Gastroesophageal sphincter (tissue), 3 donors: ENCODE results near the gene MPPED1.

ENCODE experiments used
- EP300 ChIP-seq: sonication (generic); formaldehyde crosslinking; IDR thresholded peaks from one replicate; pipeline ENCODE4 v1.6.1; 2017; ENCODE audit warnings: antibody characterized with exemption, mild to moderate bottlenecking
- POLR2A ChIP-seq, 2 donors: fragments of 450-650 bp; IDR thresholded peaks; one replicate each; pipeline ENCODE4 v1.6.1; 2017; ENCODE audit warnings: antibody characterized with exemption in 2 of 2, mild to moderate bottlenecking in 2 of 2, moderate library complexity in 1 of 2
- POLR2AphosphoS5 ChIP-seq: sonication (generic); formaldehyde crosslinking; IDR thresholded peaks from one replicate; pipeline ENCODE4 v1.6.1; 2017; ENCODE audit warnings: antibody characterized with exemption
- TF ChIP-seq, protein P1 (sequence below), 4 experiments: fragments of 200-600 bp in 2 of 4; fragments of 450-650 bp in 2 of 4; sonication (generic) in 1 of 4; IDR thresholded peaks; one replicate each; pipeline ENCODE4 v1.5.1; 2017 to 2019; ENCODE audit warnings: antibody characterized with exemption in 4 of 4, mild to moderate bottlenecking in 2 of 4, moderate library complexity in 2 of 4

DNA sequence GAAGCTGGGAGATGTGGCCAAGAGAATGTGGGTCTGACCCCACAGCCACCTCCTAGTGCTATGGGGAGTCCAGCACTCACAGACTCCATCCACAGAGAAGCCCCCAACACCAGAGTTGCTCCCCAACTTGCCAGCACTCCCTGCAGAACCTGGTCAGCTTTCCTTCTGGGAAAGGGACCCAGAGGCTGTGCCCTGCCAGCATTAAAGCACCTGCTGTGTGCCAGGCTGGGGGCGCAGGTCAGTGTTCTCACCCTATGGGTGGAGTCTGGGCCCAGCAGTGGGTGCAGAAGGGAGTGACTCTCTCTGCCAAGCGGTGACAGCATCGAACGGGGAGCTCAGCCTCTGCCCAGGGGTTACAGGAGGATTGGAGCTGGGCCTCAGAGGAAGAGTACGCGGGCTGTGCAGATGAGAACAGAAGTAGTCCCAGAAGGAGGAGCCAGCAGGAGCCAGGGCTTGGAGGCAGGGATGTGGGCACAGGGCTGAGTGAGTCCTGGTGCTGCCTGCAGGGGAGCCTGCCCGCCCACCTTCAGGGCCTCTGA lies 114.4 kb downstream of the MPPED1 start:
- TF ChIP-seq POLR2A (IDR thresholded peaks at IDR 0.05) (no peak), POLR2AphosphoS5 (no peak), EP300 (no peak)
- TF ChIP-seq, protein P1, sequence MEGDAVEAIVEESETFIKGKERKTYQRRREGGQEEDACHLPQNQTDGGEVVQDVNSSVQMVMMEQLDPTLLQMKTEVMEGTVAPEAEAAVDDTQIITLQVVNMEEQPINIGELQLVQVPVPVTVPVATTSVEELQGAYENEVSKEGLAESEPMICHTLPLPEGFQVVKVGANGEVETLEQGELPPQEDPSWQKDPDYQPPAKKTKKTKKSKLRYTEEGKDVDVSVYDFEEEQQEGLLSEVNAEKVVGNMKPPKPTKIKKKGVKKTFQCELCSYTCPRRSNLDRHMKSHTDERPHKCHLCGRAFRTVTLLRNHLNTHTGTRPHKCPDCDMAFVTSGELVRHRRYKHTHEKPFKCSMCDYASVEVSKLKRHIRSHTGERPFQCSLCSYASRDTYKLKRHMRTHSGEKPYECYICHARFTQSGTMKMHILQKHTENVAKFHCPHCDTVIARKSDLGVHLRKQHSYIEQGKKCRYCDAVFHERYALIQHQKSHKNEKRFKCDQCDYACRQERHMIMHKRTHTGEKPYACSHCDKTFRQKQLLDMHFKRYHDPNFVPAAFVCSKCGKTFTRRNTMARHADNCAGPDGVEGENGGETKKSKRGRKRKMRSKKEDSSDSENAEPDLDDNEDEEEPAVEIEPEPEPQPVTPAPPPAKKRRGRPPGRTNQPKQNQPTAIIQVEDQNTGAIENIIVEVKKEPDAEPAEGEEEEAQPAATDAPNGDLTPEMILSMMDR (IDR thresholded peaks at IDR 0.05): no peak
